Fibroblast of lung (primary cell): ENCODE data around the gene COTL1. TPM values are rescaled to one million over a fixed set of nuclear protein-coding genes. Genes with fewer than 3 reads are reported as not detected.
A peak's percentile ranks its signal among the peaks of the same experiment; 100 is the strongest.

ENCODE experiments used
- DNase-seq, 2 donors: peaks; one replicate each; pipeline versions ENCODE4 v3.0.0 to v3.0.0-alpha.2; 2010; ENCODE audit warnings: low read depth in 2 of 2
- H2AFZ ChIP-seq: 2 replicates; pipeline ENCODE4 v1.5.1; 2012; ENCODE audit warnings: low read length, control low read depth, inconsistent platforms
- H3K27ac ChIP-seq: 2 replicates; pipeline ENCODE4 v1.5.1; 2011; ENCODE audit warnings: low read length, control low read depth; ENCODE audit not compliant: insufficient read depth
- H3K27me3 ChIP-seq: 2 replicates; pipeline ENCODE4 v1.5.1; 2011; ENCODE audit warnings: mild to moderate bottlenecking, low read length; ENCODE audit not compliant: control insufficient read depth, insufficient read depth
- H3K36me3 ChIP-seq: 2 replicates; pipeline ENCODE4 v1.5.1; 2011; ENCODE audit warnings: low read length; ENCODE audit not compliant: control insufficient read depth, insufficient read depth
- H3K4me1 ChIP-seq: 2 replicates; pipeline ENCODE4 v1.5.1; 2011; ENCODE audit warnings: low read length; ENCODE audit not compliant: control insufficient read depth, insufficient read depth; ENCODE audit errors: extremely low read depth
- H3K4me2 ChIP-seq: 2 replicates; pipeline ENCODE4 v1.5.1; 2011; ENCODE audit warnings: low read length, control low read depth; ENCODE audit not compliant: insufficient read depth; ENCODE audit errors: extremely low read depth
- H3K4me3 ChIP-seq, 4 experiments: fragments of 200-600 bp in 1 of 4; sonication (generic) in 1 of 4; replicated peaks in 1 of 4; 2 replicates each; pipeline ENCODE4 v1.5.1; 2011 to 2016; ENCODE audit warnings: low read length in 4 of 4, low read depth in 3 of 4, mild to moderate bottlenecking in 3 of 4, control low read depth in 2 of 4, inconsistent platforms in 1 of 4, mixed read lengths in 1 of 4; ENCODE audit not compliant: insufficient read depth in 1 of 4; ENCODE audit errors: control extremely low read depth in 1 of 4
- H3K79me2 ChIP-seq: 2 replicates; pipeline ENCODE4 v1.5.1; 2012; ENCODE audit warnings: mild to moderate bottlenecking, low read length, inconsistent platforms; ENCODE audit not compliant: control insufficient read depth, insufficient read depth
- H3K9ac ChIP-seq: 2 replicates; pipeline ENCODE4 v1.5.1; 2011; ENCODE audit warnings: mild to moderate bottlenecking, low read length, control low read depth; ENCODE audit not compliant: insufficient read depth
- H3K9me3 ChIP-seq: 2 replicates; pipeline ENCODE4 v1.5.1; 2012; ENCODE audit warnings: low read depth, low read length; ENCODE audit not compliant: control insufficient read depth, insufficient read depth
- H4K20me1 ChIP-seq: 2 replicates; pipeline ENCODE4 v1.5.1; 2011; ENCODE audit warnings: low read length; ENCODE audit not compliant: control insufficient read depth, insufficient read depth; ENCODE audit errors: extremely low read depth
- CTCF ChIP-seq, 2 donors: IDR thresholded peaks in 1 of 2; conservative IDR thresholded peaks in 1 of 2; 1 replicate in 1 of 2; 2 replicates in 1 of 2; pipeline ENCODE4 v1.5.1; 2011 to 2012; ENCODE audit warnings: low read length in 2 of 2, control low read depth in 1 of 2, inconsistent platforms in 1 of 2, low read depth in 1 of 2, mild to moderate bottlenecking in 1 of 2
- EZH2 ChIP-seq: IDR thresholded peaks from 2 replicates; pipeline ENCODE4 v1.5.1; 2012; ENCODE audit warnings: low read length, control low read depth, mild to moderate bottlenecking; ENCODE audit errors: missing control alignments
- polyA plus RNA-seq, 2 donors: library from polyadenylated mRNA; depleted of rRNA in 1 of 2; stranded (reverse) in 1 of 2; unstranded in 1 of 2; fragments of >200 nt; gene quantifications; 2 replicates each; pipeline ENCODE4 v1.2.1, GENCODE V29; 2011 to 2012; ENCODE audit warnings: missing spikeins in 1 of 2
- total RNA-seq: library from RNA; depleted of rRNA; stranded (reverse); fragments of >200 nt; gene quantifications from 2 replicates; pipeline ENCODE4 v1.2.1, GENCODE V29; 2014

The COTL1 gene
- total and polyA plus RNA-seq, 2 donors (not counting 1 experiment from before 2014, with no cell fraction given): 103 to 192 TPM

- Histone ChIP-seq H3K4me2 (no peak overlapping the region), H3K27ac (peak overlapping the region; percentile 30), H3K4me1 (peaks cover 32% of the 10 kb centered on the region), H3K79me2 (no peaks in the 10 kb centered on the region), H3K4me3 (no peak overlapping the region), H3K9me3 (no peaks in the 10 kb centered on the region), H3K9ac (no peak overlapping the region), H4K20me1 (no peaks in the 10 kb centered on the region), H3K27me3 (no peaks in the 10 kb centered on the region), H3K36me3 (no peaks in the 10 kb centered on the region), H2AFZ (no peak overlapping the region)
- peak in 1 of 2 donors; percentile 41 for DNase-seq
- TF ChIP-seq EZH2 (no peak), CTCF (conservative IDR thresholded peaks at IDR 0.05 in 1 of 2, IDR thresholded peaks at IDR 0.05 in 1 of 2; ENCODE audit: low read depth in 1 of 2, low read length in 2 of 2) (no peak)
Measured at GRCh38 chr16:84643674-84644073, 25.8 kb upstream of the COTL1 start.

GRCh38 chr16:84643180-84643583 lies 25.3 kb upstream of the COTL1 start:
- Histone ChIP-seq H3K4me3 (no peak overlapping the region), H3K4me1 (peaks cover 32% of the 10 kb centered on the region), H3K27me3 (no peaks in the 10 kb centered on the region), H3K4me2 (peak overlapping the region; percentile 82), H3K79me2 (no peaks in the 10 kb centered on the region), H3K36me3 (no peaks in the 10 kb centered on the region), H3K27ac (peak overlapping the region; percentile 74), H3K9me3 (no peaks in the 10 kb centered on the region), H2AFZ (peak overlapping the region; percentile 18), H3K9ac (no peak overlapping the region), H4K20me1 (no peaks in the 10 kb centered on the region)
- no peak for TF ChIP-seq CTCF (conservative IDR thresholded peaks at IDR 0.05 in 1 of 2, IDR thresholded peaks at IDR 0.05 in 1 of 2; ENCODE audit: low read depth in 1 of 2, low read length in 2 of 2)
- TF ChIP-seq EZH2: no peak
- DNase-seq: peak; percentile 90

GRCh38 chr16:84641643-84642358 lies 23.9 kb upstream of the COTL1 start:
- H3K79me2 ChIP-seq: no peaks in the 10 kb centered on the region
- no peaks in the 10 kb centered on the region for H3K9me3 ChIP-seq
- no peak for DNase-seq
- peak overlapping the region; percentile 33 for H2AFZ ChIP-seq
- peak overlapping the region; percentile 52 for H3K4me2 ChIP-seq
- H4K20me1 ChIP-seq: no peaks in the 10 kb centered on the region
- no peaks in the 10 kb centered on the region for H3K36me3 ChIP-seq
- H3K27me3 ChIP-seq: no peaks in the 10 kb centered on the region
- H3K27ac ChIP-seq: peak overlapping the region; percentile 74
- no peak overlapping the region for H3K9ac ChIP-seq
- H3K4me3 ChIP-seq: no peak overlapping the region
- peaks cover 32% of the 10 kb centered on the region for H3K4me1 ChIP-seq
- TF ChIP-seq EZH2 (no peak), CTCF (conservative IDR thresholded peaks at IDR 0.05 in 1 of 2, IDR thresholded peaks at IDR 0.05 in 1 of 2; ENCODE audit: low read depth in 1 of 2, low read length in 2 of 2) (no peak)
